ENCODE results near the gene PNCK.

DNA sequence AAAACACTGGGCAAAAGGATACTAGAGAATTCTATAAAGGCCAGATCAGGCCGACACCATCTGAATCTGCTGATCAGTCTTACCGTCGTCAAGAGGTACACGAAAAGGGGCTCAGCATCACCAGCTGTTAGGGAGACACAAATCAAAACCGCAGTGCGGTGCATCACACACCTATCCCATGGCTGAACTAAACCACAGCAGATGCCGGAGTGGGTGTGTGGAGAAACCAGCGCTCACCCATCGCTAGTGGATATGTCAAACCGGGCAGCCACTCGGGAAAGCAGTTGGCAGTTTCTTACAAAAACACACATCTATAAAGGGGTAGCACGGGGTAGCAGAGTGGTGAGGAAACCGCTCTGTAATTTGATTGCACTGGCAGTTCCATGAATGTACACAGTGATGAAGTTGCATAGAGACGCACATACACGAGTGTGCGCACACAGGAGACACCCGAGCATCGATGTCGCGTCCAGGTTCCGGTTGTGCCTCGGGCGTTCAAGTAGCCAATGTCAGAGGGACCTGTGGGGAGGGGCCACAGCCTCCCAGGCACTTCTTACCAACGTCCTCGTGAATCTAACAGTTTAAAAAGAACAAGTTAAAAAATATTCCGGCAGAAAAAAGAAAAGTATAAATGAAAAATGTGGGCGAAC, 51.5 kb downstream of the PNCK start:
- TF ChIP-seq ZFP30 (CRISPR knock-in tag; IDR thresholded peaks at IDR 0.05) (no peak), ARNTL (CRISPR knock-in tag; IDR thresholded peaks at IDR 0.05; ENCODE audit: borderline replicate concordance, low read depth) (no peak), TCF4 (CRISPR knock-in tag; IDR thresholded peaks at IDR 0.05; ENCODE audit: borderline replicate concordance) (no peak)
